GM18907 (cell line): ENCODE data around the gene E4F1.

Experiments
- ATAC-seq: cut with Tn5 transposase; IDR thresholded peaks from one replicate; pipeline ENCODE4 v1.9.1; 2021; ENCODE audit warnings: mild to moderate bottlenecking, moderate library complexity; ENCODE audit not compliant: unreplicated experiment

E4F1 gene

GRCh38 chr16:2205967-2206313 is 17.5 kb upstream of the E4F1 start:
- peak; percentile 13 for ATAC-seq

- no peak for ATAC-seq
Observed at GRCh38 chr16:2206420-2206779, 17.0 kb upstream of the E4F1 start.

GRCh38 chr16:2206780-2207433 is 16.5 kb upstream of the E4F1 start:
- ATAC-seq = no peak

GRCh38 chr16:2207872-2208271 is 15.5 kb upstream of the E4F1 start:
- no peak for ATAC-seq

- ATAC-seq = no peak
Observed at GRCh38 chr16:2208308-2208707, 15.1 kb upstream of the E4F1 start.

- no peak for ATAC-seq
Observed at GRCh38 chr16:2208772-2209171, 14.6 kb upstream of the E4F1 start.

- ATAC-seq = no peak
Observed at GRCh38 chr16:2209258-2210008, 14.0 kb upstream of the E4F1 start.

GRCh38 chr16:2210009-2210332 is 13.4 kb upstream of the E4F1 start:
- ATAC-seq = no peak

- no peak for ATAC-seq
Observed at GRCh38 chr16:2210386-2211365, 12.7 kb upstream of the E4F1 start, which contains the start of gene BRICD5. Gene BRICD5, minus strand, starts transcription at chr16:2210863. Its CDS starts 30 bp downstream, at chr16:2210833.

GRCh38 chr16:2211923-2212347 is 11.5 kb upstream of the E4F1 start:
- ATAC-seq = no peak

- no peak for ATAC-seq
Observed at GRCh38 chr16:2212362-2213324, 10.7 kb upstream of the E4F1 start.

GRCh38 chr16:2213817-2214718 is 9.3 kb upstream of the E4F1 start:
- ATAC-seq = peak; percentile 10

- peak; percentile 74 for ATAC-seq
Observed at GRCh38 chr16:2214719-2214968, 8.7 kb upstream of the E4F1 start, which contains the start of gene PGP. Gene PGP, minus strand, starts transcription at chr16:2214840. Its CDS starts 63 bp downstream, at chr16:2214777.

GRCh38 chr16:2216330-2216729 is 7.1 kb upstream of the E4F1 start:
- no peak for ATAC-seq

- peak; percentile 35 for ATAC-seq
Observed at GRCh38 chr16:2223942-2224486, 623 bp downstream of the E4F1 start.

- ATAC-seq = no peak
Observed at GRCh38 chr16:2226245-2226793, 2.9 kb downstream of the E4F1 start.

- no peak for ATAC-seq
Observed at GRCh38 chr16:2226918-2227317, 3.5 kb downstream of the E4F1 start.

- no peak for ATAC-seq
Observed at GRCh38 chr16:2228161-2228824, 4.9 kb downstream of the E4F1 start.
